GM23338 (cell line): ENCODE data around the gene AKAP13. TPM values are rescaled to one million over a fixed set of nuclear protein-coding genes. Genes with fewer than 3 reads are reported as not detected.

Experiments
- ATAC-seq: fragments of 200-7000 bp; cut with Tn5 transposase; 3 replicates; pipeline ENCODE4 v1.9.1; 2020
- DNase-seq: peaks from one replicate; pipeline ENCODE4 v3.0.0-alpha.2; 2015; ENCODE audit warnings: low spot score
- H2AFZ ChIP-seq: fragments of 200-600 bp; sonication (generic); 2 replicates; pipeline ENCODE4 v1.8.0; 2016; ENCODE audit warnings: antibody characterized with exemption, mild to moderate bottlenecking, moderate library complexity
- H3F3A ChIP-seq: fragments of 200-600 bp; sonication (generic); replicated peaks from 2 replicates; pipeline ENCODE4 v1.8.0; 2017; ENCODE audit warnings: antibody characterized with exemption, mixed run types, low read depth
- H3K27ac ChIP-seq: fragments of 200-600 bp; sonication (generic); 2 replicates; pipeline ENCODE4 v1.6.1; 2016; ENCODE audit warnings: low read depth
- H3K27me3 ChIP-seq: fragments of 200-600 bp; sonication (generic); 2 replicates; pipeline ENCODE4 v1.8.0; 2016; ENCODE audit warnings: mild to moderate bottlenecking, mixed run types, moderate library complexity; ENCODE audit not compliant: insufficient read depth
- H3K36me3 ChIP-seq: fragments of 200-600 bp; sonication (generic); 2 replicates; pipeline ENCODE4 v1.8.0; 2016; ENCODE audit warnings: mild to moderate bottlenecking; ENCODE audit not compliant: insufficient read depth
- H3K4me1 ChIP-seq: fragments of 200-600 bp; sonication (generic); 2 replicates; pipeline ENCODE4 v1.8.0; 2016; ENCODE audit warnings: mild to moderate bottlenecking, moderate library complexity; ENCODE audit not compliant: insufficient read depth
- H3K4me2 ChIP-seq: fragments of 200-600 bp; sonication (generic); 2 replicates; pipeline ENCODE4 v1.7.1; 2017; ENCODE audit warnings: mixed run types
- H3K4me3 ChIP-seq: fragments of 200-600 bp; sonication (generic); 2 replicates; pipeline ENCODE4 v1.6.1; 2016; ENCODE audit warnings: mixed run types
- H3K79me2 ChIP-seq: fragments of 200-600 bp; sonication (generic); replicated peaks from 2 replicates; pipeline ENCODE4 v1.8.0; 2017; ENCODE audit warnings: mild to moderate bottlenecking; ENCODE audit not compliant: insufficient read depth
- H3K9me2 ChIP-seq: fragments of 200-600 bp; sonication (generic); 2 replicates; pipeline ENCODE4 v1.8.0; 2017; ENCODE audit not compliant: insufficient read depth
- H4K20me1 ChIP-seq: fragments of 200-600 bp; sonication (generic); replicated peaks from 2 replicates; pipeline ENCODE4 v1.8.0; 2017; ENCODE audit warnings: mild to moderate bottlenecking; ENCODE audit not compliant: insufficient read depth
- H3K27ac Mint-ChIP-seq: 2 replicates; pipeline ENCODE4 v1.8.0; 2020; ENCODE audit warnings: inconsistent platforms, mild to moderate bottlenecking, moderate library complexity, mixed read lengths
- H3K27me3 Mint-ChIP-seq: 3 replicates; pipeline ENCODE4 v1.8.0; 2022; ENCODE audit warnings: low read depth, mild to moderate bottlenecking, moderate library complexity, mixed read lengths, inconsistent platforms; ENCODE audit not compliant: insufficient read depth, poor library complexity
- H3K36me3 Mint-ChIP-seq: 3 replicates; pipeline ENCODE4 v1.8.0; 2021; ENCODE audit warnings: low read depth, mild to moderate bottlenecking, inconsistent platforms, moderate library complexity, mixed read lengths
- H3K4me1 Mint-ChIP-seq: 3 replicates; pipeline ENCODE4 v1.8.0; 2020; ENCODE audit warnings: mild to moderate bottlenecking, inconsistent platforms, mixed read lengths
- H3K4me3 Mint-ChIP-seq: 3 replicates; pipeline ENCODE4 v1.8.0; 2021; ENCODE audit warnings: moderate library complexity, mild to moderate bottlenecking, inconsistent platforms, mixed read lengths
- H3K9me3 Mint-ChIP-seq: 3 replicates; pipeline ENCODE4 v1.8.0; 2020; ENCODE audit warnings: moderate library complexity, mild to moderate bottlenecking, inconsistent platforms, mixed read lengths
- EZH2 ChIP-seq: fragments of 200-600 bp; sonication (generic); IDR thresholded peaks from one replicate; pipeline ENCODE4 v1.8.0; 2017; ENCODE audit warnings: antibody characterized with exemption, mild to moderate bottlenecking, low read depth; ENCODE audit not compliant: unreplicated experiment
- EZH2phosphoT487 ChIP-seq: fragments of 200-600 bp; sonication (generic); IDR thresholded peaks from one replicate; pipeline ENCODE4 v1.8.1; 2018; ENCODE audit warnings: antibody characterized with exemption; ENCODE audit not compliant: unreplicated experiment
- JUNB ChIP-seq: IDR thresholded peaks from one replicate; pipeline ENCODE4 v1.6.1; 2016; ENCODE audit warnings: antibody characterized with exemption; ENCODE audit not compliant: unreplicated experiment
- POLR2AphosphoS5 ChIP-seq: IDR thresholded peaks from 2 replicates; pipeline ENCODE4 v1.6.1; 2016; ENCODE audit warnings: antibody characterized with exemption, low read depth
- ZNF114 ChIP-seq: fragments of 250-450 bp; sonication (Bioruptor Pico); IDR thresholded peaks from 2 replicates; pipeline ENCODE4 v1.5.0; 2020; ENCODE audit warnings: mild to moderate bottlenecking, moderate library complexity
- ZNF331 ChIP-seq: fragments of 250-450 bp; sonication (Bioruptor Pico); IDR thresholded peaks from 2 replicates; pipeline ENCODE4 v1.5.0; 2020; ENCODE audit warnings: low read depth, mild to moderate bottlenecking, moderate library complexity
- polyA plus RNA-seq: library from polyadenylated mRNA; unstranded; fragments of >200 nt; fragmentation: Nextera tagmentation; extraction: Ambion mirVana; gene quantifications from 2 replicates; pipeline ENCODE4 v1.2.1, GENCODE V29; 2016
- total RNA-seq: library from RNA; depleted of rRNA; stranded (reverse); fragments of >200 nt; shearing (Covaris generic); gene quantifications from 2 replicates; pipeline ENCODE4 v1.2.3, GENCODE V29; 2014
- TF ChIP-seq, protein P1 (sequence below): IDR thresholded peaks from one replicate; pipeline ENCODE4 v1.6.1; 2018; ENCODE audit warnings: antibody characterized with exemption; ENCODE audit not compliant: unreplicated experiment
- TF ChIP-seq, protein P2 (sequence below): fragments of 250-450 bp; sonication (Bioruptor Pico); IDR thresholded peaks from 2 replicates; pipeline ENCODE4 v1.5.0; 2020; ENCODE audit warnings: mild to moderate bottlenecking, moderate library complexity

AKAP13 gene
- total and polyA plus RNA-seq, 2 experiments from 2014 or later: 46.2 to 60.7 TPM

- peaks cover 2% of the 10 kb centered on the region; the same call in 1 of the 3 replicates for H3K4me1 Mint-ChIP-seq
- no peaks in the 10 kb centered on the region for H3F3A ChIP-seq
- no peak overlapping the region for H3K4me3 ChIP-seq
- peaks cover 5% of the 10 kb centered on the region for H4K20me1 ChIP-seq
- H3K36me3 ChIP-seq: no peaks in the 10 kb centered on the region
- DNase-seq (no peak), ATAC-seq (no peak)
- no peak overlapping the region for H3K4me2 ChIP-seq
- no peaks in the 10 kb centered on the region for H3K4me1 ChIP-seq
- H3K27ac ChIP-seq: peak overlapping the region; percentile 61; the same call in 1 of the 2 replicates
- H3K4me3 Mint-ChIP-seq: no peak overlapping the region
- no peaks in the 10 kb centered on the region for H3K79me2 ChIP-seq
- H2AFZ ChIP-seq: no peak overlapping the region
- no peaks in the 10 kb centered on the region for H3K9me2 ChIP-seq
- no peaks in the 10 kb centered on the region for H3K27me3 ChIP-seq
- H3K27me3 Mint-ChIP-seq: peaks cover 2% of the 10 kb centered on the region
- H3K27ac Mint-ChIP-seq: no peak overlapping the region
- H3K36me3 Mint-ChIP-seq: no peaks in the 10 kb centered on the region
- TF ChIP-seq, protein P1, sequence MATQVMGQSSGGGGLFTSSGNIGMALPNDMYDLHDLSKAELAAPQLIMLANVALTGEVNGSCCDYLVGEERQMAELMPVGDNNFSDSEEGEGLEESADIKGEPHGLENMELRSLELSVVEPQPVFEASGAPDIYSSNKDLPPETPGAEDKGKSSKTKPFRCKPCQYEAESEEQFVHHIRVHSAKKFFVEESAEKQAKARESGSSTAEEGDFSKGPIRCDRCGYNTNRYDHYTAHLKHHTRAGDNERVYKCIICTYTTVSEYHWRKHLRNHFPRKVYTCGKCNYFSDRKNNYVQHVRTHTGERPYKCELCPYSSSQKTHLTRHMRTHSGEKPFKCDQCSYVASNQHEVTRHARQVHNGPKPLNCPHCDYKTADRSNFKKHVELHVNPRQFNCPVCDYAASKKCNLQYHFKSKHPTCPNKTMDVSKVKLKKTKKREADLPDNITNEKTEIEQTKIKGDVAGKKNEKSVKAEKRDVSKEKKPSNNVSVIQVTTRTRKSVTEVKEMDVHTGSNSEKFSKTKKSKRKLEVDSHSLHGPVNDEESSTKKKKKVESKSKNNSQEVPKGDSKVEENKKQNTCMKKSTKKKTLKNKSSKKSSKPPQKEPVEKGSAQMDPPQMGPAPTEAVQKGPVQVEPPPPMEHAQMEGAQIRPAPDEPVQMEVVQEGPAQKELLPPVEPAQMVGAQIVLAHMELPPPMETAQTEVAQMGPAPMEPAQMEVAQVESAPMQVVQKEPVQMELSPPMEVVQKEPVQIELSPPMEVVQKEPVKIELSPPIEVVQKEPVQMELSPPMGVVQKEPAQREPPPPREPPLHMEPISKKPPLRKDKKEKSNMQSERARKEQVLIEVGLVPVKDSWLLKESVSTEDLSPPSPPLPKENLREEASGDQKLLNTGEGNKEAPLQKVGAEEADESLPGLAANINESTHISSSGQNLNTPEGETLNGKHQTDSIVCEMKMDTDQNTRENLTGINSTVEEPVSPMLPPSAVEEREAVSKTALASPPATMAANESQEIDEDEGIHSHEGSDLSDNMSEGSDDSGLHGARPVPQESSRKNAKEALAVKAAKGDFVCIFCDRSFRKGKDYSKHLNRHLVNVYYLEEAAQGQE: no peak
- TF ChIP-seq JUNB (no peak), EZH2 (no peak), POLR2AphosphoS5 (no peak), ZNF114 (no peak), EZH2phosphoT487 (no peak), ZNF331 (CRISPR knock-in tag) (no peak)
- TF ChIP-seq, protein P2, sequence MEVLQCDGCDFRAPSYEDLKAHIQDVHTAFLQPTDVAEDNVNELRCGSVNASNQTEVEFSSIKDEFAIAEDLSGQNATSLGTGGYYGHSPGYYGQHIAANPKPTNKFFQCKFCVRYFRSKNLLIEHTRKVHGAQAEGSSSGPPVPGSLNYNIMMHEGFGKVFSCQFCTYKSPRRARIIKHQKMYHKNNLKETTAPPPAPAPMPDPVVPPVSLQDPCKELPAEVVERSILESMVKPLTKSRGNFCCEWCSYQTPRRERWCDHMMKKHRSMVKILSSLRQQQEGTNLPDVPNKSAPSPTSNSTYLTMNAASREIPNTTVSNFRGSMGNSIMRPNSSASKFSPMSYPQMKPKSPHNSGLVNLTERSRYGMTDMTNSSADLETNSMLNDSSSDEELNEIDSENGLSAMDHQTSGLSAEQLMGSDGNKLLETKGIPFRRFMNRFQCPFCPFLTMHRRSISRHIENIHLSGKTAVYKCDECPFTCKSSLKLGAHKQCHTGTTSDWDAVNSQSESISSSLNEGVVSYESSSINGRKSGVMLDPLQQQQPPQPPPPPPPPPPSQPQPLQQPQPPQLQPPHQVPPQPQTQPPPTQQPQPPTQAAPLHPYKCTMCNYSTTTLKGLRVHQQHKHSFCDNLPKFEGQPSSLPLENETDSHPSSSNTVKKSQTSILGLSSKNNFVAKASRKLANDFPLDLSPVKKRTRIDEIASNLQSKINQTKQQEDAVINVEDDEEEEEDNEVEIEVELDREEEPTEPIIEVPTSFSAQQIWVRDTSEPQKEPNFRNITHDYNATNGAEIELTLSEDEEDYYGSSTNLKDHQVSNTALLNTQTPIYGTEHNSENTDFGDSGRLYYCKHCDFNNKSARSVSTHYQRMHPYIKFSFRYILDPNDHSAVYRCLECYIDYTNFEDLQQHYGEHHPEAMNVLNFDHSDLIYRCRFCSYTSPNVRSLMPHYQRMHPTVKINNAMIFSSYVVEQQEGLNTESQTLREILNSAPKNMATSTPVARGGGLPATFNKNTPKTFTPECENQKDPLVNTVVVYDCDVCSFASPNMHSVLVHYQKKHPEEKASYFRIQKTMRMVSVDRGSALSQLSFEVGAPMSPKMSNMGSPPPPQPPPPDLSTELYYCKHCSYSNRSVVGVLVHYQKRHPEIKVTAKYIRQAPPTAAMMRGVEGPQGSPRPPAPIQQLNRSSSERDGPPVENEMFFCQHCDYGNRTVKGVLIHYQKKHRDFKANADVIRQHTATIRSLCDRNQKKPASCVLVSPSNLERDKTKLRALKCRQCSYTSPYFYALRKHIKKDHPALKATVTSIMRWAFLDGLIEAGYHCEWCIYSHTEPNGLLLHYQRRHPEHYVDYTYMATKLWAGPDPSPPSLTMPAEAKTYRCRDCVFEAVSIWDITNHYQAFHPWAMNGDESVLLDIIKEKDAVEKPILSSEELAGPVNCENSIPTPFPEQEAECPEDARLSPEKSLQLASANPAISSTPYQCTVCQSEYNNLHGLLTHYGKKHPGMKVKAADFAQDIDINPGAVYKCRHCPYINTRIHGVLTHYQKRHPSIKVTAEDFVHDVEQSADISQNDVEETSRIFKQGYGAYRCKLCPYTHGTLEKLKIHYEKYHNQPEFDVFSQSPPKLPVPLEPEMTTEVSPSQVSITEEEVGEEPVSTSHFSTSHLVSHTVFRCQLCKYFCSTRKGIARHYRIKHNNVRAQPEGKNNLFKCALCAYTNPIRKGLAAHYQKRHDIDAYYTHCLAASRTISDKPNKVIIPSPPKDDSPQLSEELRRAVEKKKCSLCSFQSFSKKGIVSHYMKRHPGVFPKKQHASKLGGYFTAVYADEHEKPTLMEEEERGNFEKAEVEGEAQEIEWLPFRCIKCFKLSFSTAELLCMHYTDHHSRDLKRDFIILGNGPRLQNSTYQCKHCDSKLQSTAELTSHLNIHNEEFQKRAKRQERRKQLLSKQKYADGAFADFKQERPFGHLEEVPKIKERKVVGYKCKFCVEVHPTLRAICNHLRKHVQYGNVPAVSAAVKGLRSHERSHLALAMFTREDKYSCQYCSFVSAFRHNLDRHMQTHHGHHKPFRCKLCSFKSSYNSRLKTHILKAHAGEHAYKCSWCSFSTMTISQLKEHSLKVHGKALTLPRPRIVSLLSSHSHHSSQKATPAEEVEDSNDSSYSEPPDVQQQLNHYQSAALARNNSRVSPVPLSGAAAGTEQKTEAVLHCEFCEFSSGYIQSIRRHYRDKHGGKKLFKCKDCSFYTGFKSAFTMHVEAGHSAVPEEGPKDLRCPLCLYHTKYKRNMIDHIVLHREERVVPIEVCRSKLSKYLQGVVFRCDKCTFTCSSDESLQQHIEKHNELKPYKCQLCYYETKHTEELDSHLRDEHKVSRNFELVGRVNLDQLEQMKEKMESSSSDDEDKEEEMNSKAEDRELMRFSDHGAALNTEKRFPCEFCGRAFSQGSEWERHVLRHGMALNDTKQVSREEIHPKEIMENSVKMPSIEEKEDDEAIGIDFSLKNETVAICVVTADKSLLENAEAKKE (CRISPR knock-in tag): no peak
- H3K9me3 Mint-ChIP-seq: no peaks in the 10 kb centered on the region
Observed at GRCh38 chr15:85598718-85599398, 218.5 kb downstream of the AKAP13 start.
